Activated CD4-positive, alpha-beta memory T cell treated with anti-CD3 and anti-CD28 coated beads, Interleukin-2, amount 10 ng/mL, durations not matched to agents 7 days and 5 days (primary cell): ENCODE measurements around the gene PTCD3. TPM values are rescaled to one million over a fixed set of nuclear protein-coding genes. Genes with fewer than 3 reads are reported as not detected.

ENCODE experiments used
- CTCF ChIA-PET: fragments of 350-600 bp; sonication (Branson Sonifier 250); formaldehyde crosslinking; loops from one replicate; lab custom pipeline; 2021; ENCODE audit warnings: antibody characterized with exemption, inconsistent platforms; lab: Charles Lee
- POLR2A ChIA-PET: fragments of 350-600 bp; sonication (Branson Sonifier 250); formaldehyde crosslinking; loops from one replicate; lab custom pipeline; 2021; ENCODE audit warnings: antibody characterized with exemption; lab: Charles Lee
- DNase-seq: peaks from one replicate; pipeline ENCODE4 v3.0.0-alpha.2; 2020
- H3K27ac Mint-ChIP-seq: one replicate; pipeline ENCODE4 v1.8.0; 2021; ENCODE audit warnings: mild to moderate bottlenecking, mixed read lengths
- H3K27me3 Mint-ChIP-seq: one replicate; pipeline ENCODE4 v1.8.0; 2021; ENCODE audit warnings: mixed read lengths
- H3K36me3 Mint-ChIP-seq: one replicate; pipeline ENCODE4 v1.8.0; 2021; ENCODE audit warnings: low read depth, mixed read lengths
- H3K4me1 Mint-ChIP-seq: one replicate; pipeline ENCODE4 v1.8.0; 2021; ENCODE audit warnings: mixed read lengths
- H3K4me3 Mint-ChIP-seq: one replicate; pipeline ENCODE4 v1.8.0; 2021; ENCODE audit warnings: mild to moderate bottlenecking, mixed read lengths
- H3K9me3 Mint-ChIP-seq: one replicate; pipeline ENCODE4 v1.8.0; 2021; ENCODE audit warnings: mixed read lengths
- total RNA-seq, 2 experiments: library from RNA; stranded (reverse); gene quantifications; one replicate each; pipeline ENCODE4 v1.2.3, GENCODE V29; 2021

Gene PTCD3
- 100 to 1,000 TPM; 144 to 149 TPM for total RNA-seq

DNA sequence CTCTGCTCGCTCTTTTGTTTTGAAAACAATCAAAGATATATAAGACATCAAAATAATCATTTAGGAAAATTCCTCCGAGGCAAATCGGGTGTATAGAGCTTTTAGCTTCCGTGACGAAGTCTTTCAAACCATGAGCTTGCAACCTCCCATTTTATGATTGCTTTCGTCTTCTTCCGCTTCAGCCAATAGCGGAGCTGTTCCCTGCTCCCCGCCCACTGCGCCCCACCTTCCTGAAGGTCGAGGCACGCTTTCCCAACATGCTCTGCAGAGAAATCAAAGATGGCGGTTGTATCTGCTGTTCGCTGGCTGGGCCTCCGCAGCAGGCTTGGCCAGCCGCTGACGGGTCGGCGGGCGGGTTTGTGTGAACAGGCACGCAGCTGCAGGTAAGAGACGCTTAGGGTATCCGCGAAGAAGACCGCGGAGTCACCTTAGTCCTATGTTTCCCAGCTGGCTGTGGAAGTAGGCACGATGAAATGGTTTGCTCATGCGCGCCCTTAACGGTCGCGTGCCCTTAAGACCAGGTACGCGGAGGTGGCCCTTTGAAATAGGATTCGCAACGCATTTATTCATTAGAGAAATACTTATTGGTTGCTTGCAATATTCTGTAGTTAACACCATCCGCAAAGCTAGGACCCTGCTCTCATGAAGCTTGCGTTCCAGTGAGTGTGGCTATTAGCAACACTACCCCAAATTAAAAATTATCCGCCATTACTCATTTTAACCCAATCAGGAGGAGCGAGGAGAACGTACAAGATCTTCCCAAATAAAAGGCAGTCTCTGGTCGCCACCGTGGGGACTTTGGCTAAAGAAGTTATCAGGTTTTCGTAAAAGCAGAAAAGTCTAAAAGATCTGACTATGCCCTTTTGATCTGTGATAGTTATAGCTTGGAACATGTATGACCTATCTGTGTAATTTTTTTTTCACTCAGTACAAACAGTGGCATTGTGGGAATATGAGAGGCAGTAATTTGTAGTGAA is at the start of gene PTCD3:
TSS of gene PTCD3 (plus strand) at position 267 of the 977 bp plus-strand sequence. CDS start at position 280, 13 bp downstream.
- ChIA-PET POLR2A (interaction anchor here (0.6 to 2.1 kb wide), 46 partner anchors 9 to 567 kb away, joined by 3 to 21 read pairs (median 4); partner anchors contain the start of genes IMMT, KDM3A, MAT2A and MRPL35), CTCF (interaction anchor here (0.9 to 2.9 kb wide), 9 partner anchors 10 to 279 kb away, joined by 3 to 17 read pairs (median 6); no protein-coding TSS in a partner anchor)
- Mint-ChIP-seq H3K27ac (peak within 1 kb of the TSS; percentile 92), H3K4me1 (peaks cover 55% of the 10 kb centered on the region), H3K36me3 (peaks cover 59% of the 10 kb centered on the region), H3K27me3 (no peaks in the 10 kb centered on the region), H3K4me3 (peak within 1 kb of the TSS; percentile 80), H3K9me3 (peaks cover 3% of the 10 kb centered on the region)
- peak; percentile 96 for DNase-seq

DNA sequence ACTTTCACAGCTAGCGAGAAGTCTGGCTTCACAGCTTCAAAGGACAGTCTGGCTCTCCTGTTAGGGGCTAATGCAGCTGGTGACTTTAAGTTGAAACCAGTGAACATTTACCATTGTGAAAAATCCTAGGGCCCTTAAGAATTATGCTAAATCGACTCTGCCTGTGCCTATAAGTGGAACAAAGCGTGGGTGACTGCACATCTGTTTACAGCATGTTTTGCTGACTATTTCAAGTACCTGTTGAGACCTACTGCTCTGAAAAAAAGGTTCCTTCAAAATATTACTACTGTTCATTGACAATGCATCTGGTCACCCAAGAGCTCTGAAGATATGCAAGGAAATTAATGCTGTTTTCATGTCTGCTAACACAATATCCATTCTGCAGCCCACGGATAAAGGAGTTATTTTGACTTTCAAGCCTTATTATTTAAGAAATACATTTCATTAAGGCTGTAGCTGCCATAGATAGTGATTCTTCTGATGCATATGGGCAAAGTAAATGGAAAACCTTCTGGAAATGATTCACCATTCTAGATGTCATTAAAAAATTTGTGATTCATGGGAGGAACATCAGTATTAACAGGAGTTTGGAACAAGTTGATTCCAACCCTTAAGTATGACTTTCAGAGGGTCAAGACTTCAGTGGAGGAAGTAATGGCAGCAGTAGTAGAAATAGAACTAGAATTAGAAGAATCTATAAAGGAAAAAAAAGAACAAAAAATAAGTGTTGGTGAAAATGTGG is 49.3 kb upstream of the PTCD3 start:
- Mint-ChIP-seq H3K27me3 (no peaks in the 10 kb centered on the region), H3K36me3 (peaks cover 41% of the 10 kb centered on the region), H3K9me3 (no peaks in the 10 kb centered on the region), H3K4me3 (no peak overlapping the region), H3K27ac (no peak overlapping the region), H3K4me1 (no peaks in the 10 kb centered on the region)
- POLR2A ChIA-PET: no interaction called here
- DNase-seq: no peak
- CTCF ChIA-PET: interaction anchor here (1.5 to 2.9 kb wide), 3 partner anchors 15 to 420 kb away, joined by 3 to 12 read pairs (median 5); no protein-coding TSS in a partner anchor

DNA sequence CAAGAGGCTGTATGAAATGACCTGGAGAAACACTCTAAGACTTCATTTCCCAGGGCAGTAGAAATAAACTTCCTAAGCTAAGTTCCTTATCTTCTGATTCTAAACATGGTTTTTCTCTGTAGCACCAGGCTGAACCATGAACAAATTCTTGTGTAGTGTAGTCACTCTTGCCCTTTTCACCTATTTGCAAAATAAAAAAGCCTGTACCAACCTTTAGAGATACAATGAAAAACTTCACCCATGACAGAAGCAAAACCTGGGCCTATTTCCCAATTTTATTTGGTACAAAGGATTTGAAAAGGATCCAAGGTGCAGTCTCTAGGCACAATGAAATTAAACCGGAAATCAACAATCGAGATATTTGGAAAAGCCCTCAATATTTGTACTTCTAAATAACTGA is 44.0 kb upstream of the PTCD3 start:
- CTCF ChIA-PET: no interaction called here
- Mint-ChIP-seq H3K9me3 (peaks cover 6% of the 10 kb centered on the region), H3K4me1 (peaks cover 5% of the 10 kb centered on the region), H3K36me3 (peaks cover 68% of the 10 kb centered on the region), H3K27ac (no peak overlapping the region), H3K4me3 (no peak overlapping the region), H3K27me3 (no peaks in the 10 kb centered on the region)
- no peak for DNase-seq
- POLR2A ChIA-PET: no interaction called here

DNA sequence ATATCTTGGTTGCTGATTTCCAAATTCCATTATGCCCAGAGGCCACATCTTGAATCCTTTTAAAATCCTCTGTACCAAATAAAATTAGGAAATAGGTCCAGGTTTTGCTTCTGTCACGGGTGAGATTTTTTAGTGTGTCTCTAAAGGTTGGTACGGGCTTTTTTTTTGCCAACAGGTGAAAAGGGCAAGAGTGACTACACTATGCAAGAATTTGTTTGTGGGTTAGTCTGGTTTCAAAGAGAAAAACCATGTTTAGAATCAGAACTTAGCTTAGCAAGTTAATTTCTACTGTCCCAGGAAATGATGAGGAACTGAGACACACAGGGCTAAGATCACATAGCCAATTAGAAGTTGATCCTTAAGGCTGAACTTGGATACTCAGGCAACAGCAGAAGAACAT is 42.0 kb upstream of the PTCD3 start:
- Mint-ChIP-seq H3K36me3 (peaks cover 72% of the 10 kb centered on the region), H3K9me3 (peaks cover 6% of the 10 kb centered on the region), H3K27ac (no peak overlapping the region), H3K4me1 (peaks cover 23% of the 10 kb centered on the region), H3K27me3 (no peaks in the 10 kb centered on the region), H3K4me3 (no peak overlapping the region)
- ChIA-PET CTCF (no interaction called here), POLR2A (interaction anchor here (1.0 to 1.2 kb wide), 2 partner anchors 12 to 23 kb away, joined by 3 to 4 read pairs; no protein-coding TSS in a partner anchor)
- DNase-seq: no peak

DNA sequence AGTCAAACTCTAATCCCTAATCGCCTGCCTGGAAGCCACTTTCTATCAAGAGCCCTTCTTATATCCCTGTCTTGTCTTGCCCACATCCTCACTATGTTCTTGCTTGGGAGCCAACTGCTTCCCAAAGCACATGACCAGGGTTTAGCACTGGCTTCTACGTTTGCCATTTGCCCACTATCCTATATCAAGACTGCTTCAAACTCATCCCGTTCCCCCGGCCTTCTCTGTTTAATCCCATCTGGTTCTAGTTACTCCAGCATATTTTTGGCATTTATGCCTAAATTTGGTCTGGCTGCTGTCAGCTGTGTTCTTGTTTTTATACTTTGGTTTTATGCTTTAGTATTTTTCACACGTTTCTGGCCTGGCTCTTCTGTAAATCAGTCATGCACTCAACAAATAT is 40.5 kb upstream of the PTCD3 start:
- Mint-ChIP-seq H3K4me1 (peaks cover 29% of the 10 kb centered on the region), H3K27ac (peak overlapping the region; percentile 3), H3K9me3 (peaks cover 6% of the 10 kb centered on the region), H3K4me3 (no peak overlapping the region), H3K36me3 (peaks cover 79% of the 10 kb centered on the region), H3K27me3 (no peaks in the 10 kb centered on the region)
- ChIA-PET POLR2A (no interaction called here), CTCF (interaction anchor here (1.1 kb wide), 1 partner anchor 238 kb away, joined by 4 read pairs; no protein-coding TSS in a partner anchor)
- DNase-seq: no peak

DNA sequence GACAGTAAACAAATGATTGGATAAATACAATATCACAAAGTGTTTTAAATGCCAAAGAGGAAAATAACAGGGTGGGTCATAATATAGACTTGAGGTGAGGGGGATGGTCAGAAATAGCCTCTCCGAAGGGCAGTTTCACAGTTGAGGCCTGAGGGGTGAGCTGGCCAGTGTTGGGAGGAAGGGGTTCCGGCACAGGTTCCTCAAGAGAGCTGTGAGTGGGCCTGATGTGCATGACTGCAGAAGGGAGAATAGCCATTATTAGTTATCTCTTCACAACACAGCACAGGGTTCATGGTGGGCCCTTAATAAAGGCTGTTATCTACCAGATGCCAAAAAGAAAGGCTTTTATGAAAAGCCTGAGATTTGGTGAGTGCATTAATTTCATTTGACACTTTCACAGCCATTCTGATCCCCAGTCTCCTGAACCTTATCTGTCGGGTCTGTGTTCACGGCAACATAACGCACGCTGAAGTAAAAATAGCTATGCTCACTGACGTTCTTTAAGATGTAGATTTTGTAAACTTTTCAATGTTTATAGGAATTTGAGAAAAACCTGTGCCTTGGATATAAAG is 39.9 kb upstream of the PTCD3 start:
- H3K27me3 Mint-ChIP-seq: no peaks in the 10 kb centered on the region
- CTCF ChIA-PET: interaction anchor here (1.1 kb wide), 1 partner anchor 239 kb away, joined by 4 read pairs; no protein-coding TSS in a partner anchor
- peaks cover 29% of the 10 kb centered on the region for H3K4me1 Mint-ChIP-seq
- POLR2A ChIA-PET: no interaction called here
- peaks cover 6% of the 10 kb centered on the region for H3K9me3 Mint-ChIP-seq
- H3K36me3 Mint-ChIP-seq: peaks cover 80% of the 10 kb centered on the region
- no peak for DNase-seq
- no peak overlapping the region for H3K4me3 Mint-ChIP-seq
- no peak overlapping the region for H3K27ac Mint-ChIP-seq

DNA sequence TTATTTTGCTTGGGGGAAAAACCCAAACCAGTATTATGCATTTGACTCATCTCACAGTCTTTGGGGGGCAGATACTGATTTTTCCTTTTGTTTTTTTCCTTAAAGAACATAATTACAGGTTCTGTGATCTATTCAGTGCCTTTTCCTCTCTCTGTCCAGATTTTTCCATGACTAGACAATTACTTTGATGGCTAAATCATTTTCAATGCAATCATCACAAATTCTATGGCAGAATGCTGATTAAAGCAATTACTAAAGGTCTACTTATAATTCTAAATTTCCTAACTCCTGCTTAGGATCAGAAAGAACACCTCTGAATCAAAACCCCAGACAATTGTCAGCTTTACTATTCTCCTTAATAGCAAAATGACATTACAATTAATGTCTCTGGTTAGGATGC is 39.1 kb upstream of the PTCD3 start:
- H3K27me3 Mint-ChIP-seq: no peaks in the 10 kb centered on the region
- H3K4me3 Mint-ChIP-seq: no peak overlapping the region
- H3K4me1 Mint-ChIP-seq: peaks cover 29% of the 10 kb centered on the region
- ChIA-PET CTCF (interaction anchor here (0.8 to 3.1 kb wide), 3 partner anchors 13 to 179 kb away, joined by 3 to 13 read pairs (median 12); partner anchors contain the start of gene ST3GAL5), POLR2A (interaction anchor here (0.9 to 1.8 kb wide), 3 partner anchors 31 to 213 kb away, joined by 3 to 17 read pairs (median 3); no protein-coding TSS in a partner anchor)
- H3K9me3 Mint-ChIP-seq: peaks cover 6% of the 10 kb centered on the region
- H3K27ac Mint-ChIP-seq: no peak overlapping the region
- DNase-seq: no peak
- peaks cover 83% of the 10 kb centered on the region for H3K36me3 Mint-ChIP-seq

DNA sequence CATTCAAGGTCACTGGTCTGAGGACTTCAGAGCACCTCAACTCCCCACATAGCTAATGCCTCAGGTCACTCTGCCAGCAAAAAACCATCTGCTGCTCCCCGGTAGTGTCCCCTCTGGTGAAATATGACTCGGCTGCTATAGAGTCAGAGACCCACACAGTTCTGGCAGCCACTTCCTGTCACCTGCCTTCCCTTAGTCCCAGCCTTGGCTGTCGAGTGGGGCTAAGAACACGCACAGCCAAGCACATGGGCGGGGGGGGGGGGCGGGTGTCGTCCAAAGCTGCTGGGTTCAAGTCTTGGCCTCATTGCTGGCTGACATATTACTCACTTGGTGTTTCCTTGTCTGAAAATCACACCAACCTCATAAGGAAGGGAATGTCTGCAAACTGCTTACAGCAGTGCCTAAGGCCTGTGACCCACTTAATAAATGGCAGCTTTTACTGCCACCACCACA is 37.9 kb upstream of the PTCD3 start:
- Mint-ChIP-seq H3K9me3 (peaks cover 3% of the 10 kb centered on the region), H3K27ac (peak overlapping the region; percentile 76), H3K4me1 (peaks cover 33% of the 10 kb centered on the region), H3K4me3 (no peak overlapping the region), H3K36me3 (peaks cover 81% of the 10 kb centered on the region), H3K27me3 (no peaks in the 10 kb centered on the region)
- DNase-seq: peak; percentile 74
- CTCF ChIA-PET: interaction anchor here (0.7 to 3.1 kb wide), 5 partner anchors 10 to 241 kb away, joined by 4 to 13 read pairs (median 6); partner anchors contain the start of gene ST3GAL5
- POLR2A ChIA-PET: interaction anchor here (1.2 to 1.8 kb wide), 4 partner anchors 12 to 240 kb away, joined by 3 to 17 read pairs (median 6); partner anchors contain the start of genes POLR1A and PTCD3

DNA sequence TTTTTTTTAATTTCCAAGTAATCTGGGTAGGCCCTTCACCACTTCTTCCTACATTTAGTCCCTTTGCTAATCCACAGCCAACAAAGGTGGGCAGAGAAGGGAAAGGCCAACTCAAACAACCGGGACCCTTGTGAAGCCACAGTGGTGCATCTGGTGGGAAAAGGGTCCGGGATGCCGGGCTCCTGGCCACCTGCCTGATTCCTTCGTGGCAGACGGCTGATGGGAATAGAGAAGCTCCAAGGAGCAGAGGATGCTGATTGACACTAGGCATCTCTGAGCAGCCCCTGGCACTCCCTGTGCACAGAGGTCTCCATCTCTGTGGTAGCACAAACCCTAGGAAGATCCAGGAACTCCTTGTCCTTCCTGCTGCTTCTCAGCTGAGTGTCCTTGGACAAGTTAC is 37.4 kb upstream of the PTCD3 start:
- peaks cover 76% of the 10 kb centered on the region for H3K36me3 Mint-ChIP-seq
- peak; percentile 15 for DNase-seq
- H3K27ac Mint-ChIP-seq: peak overlapping the region; percentile 58
- POLR2A ChIA-PET: interaction anchor here (1.2 to 1.8 kb wide), 4 partner anchors 11 to 241 kb away, joined by 3 to 17 read pairs (median 6); partner anchors contain the start of genes POLR1A and PTCD3
- CTCF ChIA-PET: interaction anchor here (0.7 to 3.1 kb wide), 5 partner anchors 9 to 241 kb away, joined by 4 to 13 read pairs (median 6); partner anchors contain the start of gene ST3GAL5
- H3K4me3 Mint-ChIP-seq: no peak overlapping the region
- H3K27me3 Mint-ChIP-seq: no peaks in the 10 kb centered on the region
- H3K9me3 Mint-ChIP-seq: peaks cover 3% of the 10 kb centered on the region
- peaks cover 33% of the 10 kb centered on the region for H3K4me1 Mint-ChIP-seq

DNA sequence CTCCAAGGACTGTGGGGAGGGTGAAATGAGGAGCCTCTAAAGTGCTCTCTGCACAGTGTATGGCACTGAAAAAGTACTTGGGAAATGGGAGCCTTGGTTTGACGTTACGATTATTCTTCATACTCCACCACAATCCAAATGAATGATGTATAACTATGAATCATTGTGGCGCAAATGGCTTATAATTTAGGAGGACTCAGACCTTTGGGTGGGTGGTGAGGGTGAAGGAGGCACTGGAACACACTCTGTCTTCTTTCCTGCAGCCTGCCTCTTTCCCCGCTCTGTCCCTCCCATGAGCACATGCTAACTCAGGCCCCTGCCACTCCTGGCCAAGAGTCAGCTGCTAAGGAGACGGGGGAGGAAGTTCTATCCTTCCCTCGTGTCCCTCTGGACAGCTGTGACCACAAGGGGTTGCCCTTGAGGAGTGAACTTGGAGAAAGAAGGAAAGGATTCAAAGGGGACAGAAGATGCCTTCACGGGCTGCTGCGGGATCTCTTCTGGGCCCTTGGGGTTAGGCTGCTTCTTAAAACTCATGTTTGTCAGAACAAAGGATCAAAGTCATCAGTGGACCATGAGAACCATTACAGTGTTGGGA is 36.8 kb upstream of the PTCD3 start:
- Mint-ChIP-seq H3K36me3 (peaks cover 71% of the 10 kb centered on the region), H3K27me3 (no peaks in the 10 kb centered on the region), H3K27ac (peak overlapping the region; percentile 58), H3K4me1 (peaks cover 28% of the 10 kb centered on the region), H3K9me3 (no peaks in the 10 kb centered on the region), H3K4me3 (no peak overlapping the region)
- ChIA-PET CTCF (interaction anchor here (1.9 to 3.1 kb wide), 2 partner anchors 11 to 181 kb away, joined by 12 to 13 read pairs; partner anchors contain the start of gene ST3GAL5), POLR2A (interaction anchor here (1.7 kb wide), 1 partner anchor 11 kb away, joined by 6 read pairs; no protein-coding TSS in a partner anchor)
- no peak for DNase-seq

DNA sequence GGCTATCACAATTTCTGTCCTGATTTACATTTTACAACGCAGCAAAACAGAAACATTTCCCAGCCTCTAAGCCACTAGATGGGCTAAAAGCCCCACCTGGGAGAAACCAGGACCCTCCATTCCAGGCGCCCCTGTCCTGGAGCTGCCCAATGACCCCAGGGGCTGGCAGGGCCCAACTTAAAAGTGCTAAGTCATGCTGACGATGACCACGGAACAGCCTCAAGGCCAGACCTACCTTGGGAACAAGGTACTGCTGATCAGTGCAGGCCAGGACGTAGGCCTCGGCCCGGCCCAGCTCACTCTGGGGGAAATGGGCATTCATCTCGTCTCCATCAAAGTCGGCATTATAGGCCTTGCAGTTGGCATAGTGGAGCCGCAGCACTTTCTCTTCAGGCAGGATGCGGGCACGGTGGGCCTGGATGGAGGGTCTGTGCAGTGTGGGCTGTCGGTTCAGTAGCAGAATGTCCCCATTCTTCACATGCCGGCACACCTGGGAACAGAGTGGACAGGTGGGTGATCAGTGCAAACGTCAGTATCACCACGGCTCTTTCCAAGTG is 36.2 kb upstream of the PTCD3 start:
- no peak for DNase-seq
- POLR2A ChIA-PET: interaction anchor here (1.1 kb wide), 1 partner anchor 10 kb away, joined by 3 read pairs; no protein-coding TSS in a partner anchor
- CTCF ChIA-PET: interaction anchor here (3.1 kb wide), 1 partner anchor 182 kb away, joined by 12 read pairs; the partner anchor contains the start of gene ST3GAL5
- H3K4me1 Mint-ChIP-seq: peaks cover 28% of the 10 kb centered on the region
- no peaks in the 10 kb centered on the region for H3K27me3 Mint-ChIP-seq
- H3K36me3 Mint-ChIP-seq: peaks cover 72% of the 10 kb centered on the region
- H3K9me3 Mint-ChIP-seq: no peaks in the 10 kb centered on the region
- no peak overlapping the region for H3K4me3 Mint-ChIP-seq
- peak overlapping the region; percentile 58 for H3K27ac Mint-ChIP-seq
